Astrocyte (in vitro differentiated cells and primary cell): ENCODE measurements around the gene TRAK1. TPM values are rescaled to one million over a fixed set of nuclear protein-coding genes. Genes with fewer than 3 reads are reported as not detected.

Source experiments
- DNase-seq: peaks from one replicate; pipeline ENCODE4 v3.0.0-alpha.2; 2010; ENCODE audit warnings: low read depth
- FAIRE-seq: peaks from 2 replicates; lab custom pipeline; 2011; peaks lifted over from hg19 to GRCh38; lab: Jason Lieb, UNC
- H2AFZ ChIP-seq: 2 replicates; pipeline ENCODE4 v1.6.0; 2012; ENCODE audit warnings: low read depth, low read length, inconsistent platforms
- H3K27ac ChIP-seq: 2 replicates; pipeline ENCODE4 v1.5.1; 2011; ENCODE audit warnings: low read depth, low read length, inconsistent platforms
- H3K27me3 ChIP-seq: 2 replicates; pipeline ENCODE4 v1.6.0; 2011; ENCODE audit warnings: low read length, inconsistent platforms; ENCODE audit not compliant: insufficient read depth
- H3K36me3 ChIP-seq: 2 replicates; pipeline ENCODE4 v1.5.1; 2011; ENCODE audit warnings: low read length, inconsistent platforms; ENCODE audit not compliant: insufficient read depth
- H3K4me1 ChIP-seq: 2 replicates; pipeline ENCODE4 v1.5.1; 2011; ENCODE audit warnings: low read length, inconsistent platforms; ENCODE audit not compliant: insufficient read depth
- H3K4me2 ChIP-seq: 2 replicates; pipeline ENCODE4 v1.6.0; 2012; ENCODE audit warnings: low read length, inconsistent platforms
- H3K4me3 ChIP-seq: 2 replicates; pipeline ENCODE4 v1.5.1; 2011; ENCODE audit warnings: low read depth, mild to moderate bottlenecking, low read length, inconsistent platforms; ENCODE audit not compliant: insufficient read depth
- H3K79me2 ChIP-seq: 2 replicates; pipeline ENCODE4 v1.6.0; 2012; ENCODE audit warnings: mild to moderate bottlenecking, low read length, inconsistent platforms; ENCODE audit not compliant: insufficient read depth
- H3K9ac ChIP-seq: 2 replicates; pipeline ENCODE4 v1.6.0; 2012; ENCODE audit warnings: mild to moderate bottlenecking, low read length, inconsistent platforms
- H3K9me3 ChIP-seq: 2 replicates; pipeline ENCODE4 v1.5.1; 2012; ENCODE audit warnings: low read depth, mild to moderate bottlenecking, low read length, inconsistent platforms; ENCODE audit not compliant: insufficient read depth
- H4K20me1 ChIP-seq: 2 replicates; pipeline ENCODE4 v1.6.0; 2012; ENCODE audit warnings: low read length, inconsistent platforms; ENCODE audit not compliant: insufficient read depth
- H3K27ac Mint-ChIP-seq: one replicate; pipeline ENCODE4 v1.8.0; 2021; ENCODE audit warnings: mild to moderate bottlenecking, mixed read lengths; ENCODE audit not compliant: unreplicated experiment
- H3K27me3 Mint-ChIP-seq: one replicate; pipeline ENCODE4 v1.8.0; 2021; ENCODE audit warnings: low read depth, mixed read lengths; ENCODE audit not compliant: unreplicated experiment
- H3K36me3 Mint-ChIP-seq: one replicate; pipeline ENCODE4 v1.8.0; 2021; ENCODE audit warnings: low read depth, mixed read lengths; ENCODE audit not compliant: unreplicated experiment
- H3K4me1 Mint-ChIP-seq: one replicate; pipeline ENCODE4 v1.8.0; 2021; ENCODE audit warnings: low read depth, mixed read lengths; ENCODE audit not compliant: unreplicated experiment
- H3K4me3 Mint-ChIP-seq: one replicate; pipeline ENCODE4 v1.8.0; 2021; ENCODE audit warnings: mild to moderate bottlenecking, moderate library complexity, mixed read lengths; ENCODE audit not compliant: unreplicated experiment
- H3K9me3 Mint-ChIP-seq: one replicate; pipeline ENCODE4 v1.8.0; 2021; ENCODE audit warnings: mild to moderate bottlenecking, mixed read lengths; ENCODE audit not compliant: unreplicated experiment
- CTCF ChIP-seq: IDR thresholded peaks from 2 replicates; pipeline ENCODE4 v1.5.1; 2011; ENCODE audit warnings: low read depth, mild to moderate bottlenecking, inconsistent platforms, low read length, moderate library complexity; ENCODE audit not compliant: insufficient read depth
- EZH2 ChIP-seq: IDR thresholded peaks from 2 replicates; pipeline ENCODE4 v1.6.1; 2012; ENCODE audit warnings: mild to moderate bottlenecking, low read length, inconsistent platforms; ENCODE audit not compliant: insufficient read depth
- total RNA-seq: library from RNA; stranded (reverse); gene quantifications from 2 replicates; pipeline ENCODE4 v1.2.1, GENCODE V29; 2021

The TRAK1 gene
- total RNA-seq, 1 donor from 2014 or later = 56.2 TPM

- H3K9ac ChIP-seq = no peak overlapping the region
- no peak overlapping the region for H3K4me2 ChIP-seq
- H3K27ac Mint-ChIP-seq = no peak overlapping the region
- H3K79me2 ChIP-seq = peaks cover 29% of the 10 kb centered on the region
- H3K9me3 ChIP-seq = no peaks in the 10 kb centered on the region
- no peaks in the 10 kb centered on the region for H3K27me3 ChIP-seq
- no peak overlapping the region for H2AFZ ChIP-seq
- peaks cover 57% of the 10 kb centered on the region for H4K20me1 ChIP-seq
- no peak for FAIRE-seq
- H3K27ac ChIP-seq = no peak overlapping the region
- H3K36me3 Mint-ChIP-seq = peaks cover 9% of the 10 kb centered on the region
- H3K4me1 Mint-ChIP-seq = peaks cover 63% of the 10 kb centered on the region
- no peaks in the 10 kb centered on the region for H3K9me3 Mint-ChIP-seq
- no peaks in the 10 kb centered on the region for H3K27me3 Mint-ChIP-seq
- H3K4me3 Mint-ChIP-seq = no peak overlapping the region
- H3K4me1 ChIP-seq = peaks cover 32% of the 10 kb centered on the region
- DNase-seq = peak; percentile 38
- no peak overlapping the region for H3K4me3 ChIP-seq
- TF ChIP-seq CTCF (no peak), EZH2 (no peak)
- H3K36me3 ChIP-seq = no peaks in the 10 kb centered on the region
Measured at GRCh38 chr3:42119561-42120355, 28.6 kb downstream of the TRAK1 start.

- H3K9me3 ChIP-seq = no peaks in the 10 kb centered on the region
- Mint-ChIP-seq H3K4me3 (peak overlapping the region; percentile 4), H3K27me3 (no peaks in the 10 kb centered on the region), H3K4me1 (peaks cover 54% of the 10 kb centered on the region), H3K9me3 (no peaks in the 10 kb centered on the region), H3K27ac (peak overlapping the region; percentile 24), H3K36me3 (peaks cover 13% of the 10 kb centered on the region)
- TF ChIP-seq EZH2 (no peak), CTCF (no peak)
- FAIRE-seq (no peak), DNase-seq (no peak)
- H3K27me3 ChIP-seq = no peaks in the 10 kb centered on the region
- H3K9ac ChIP-seq = no peak overlapping the region
- H3K36me3 ChIP-seq = no peaks in the 10 kb centered on the region
- peaks cover 32% of the 10 kb centered on the region for H3K4me1 ChIP-seq
- H3K4me3 ChIP-seq = no peak overlapping the region
- H2AFZ ChIP-seq = no peak overlapping the region
- H4K20me1 ChIP-seq = peaks cover 49% of the 10 kb centered on the region
- peaks cover 27% of the 10 kb centered on the region for H3K79me2 ChIP-seq
- H3K4me2 ChIP-seq = no peak overlapping the region
- no peak overlapping the region for H3K27ac ChIP-seq
Measured at GRCh38 chr3:42120866-42121265, 29.7 kb downstream of the TRAK1 start.
